B cell (primary cell): ENCODE measurements around the gene C7orf25. TPM values are rescaled to one million over a fixed set of nuclear protein-coding genes. Genes with fewer than 3 reads are reported as not detected.

Experiments
- ATAC-seq: fragments of 200-7000 bp; cut with Tn5 transposase; one replicate; pipeline ENCODE4 v1.10.0; 2021; ENCODE audit warnings: low read depth, mild to moderate bottlenecking, moderate number of reproducible peaks, moderate library complexity
- CTCF ChIA-PET: fragments of 350-600 bp; sonication (Branson Sonifier 250); formaldehyde crosslinking; loops from one replicate; lab custom pipeline; 2021; ENCODE audit warnings: antibody characterized with exemption, inconsistent platforms; lab: Charles Lee
- POLR2A ChIA-PET: fragments of 350-600 bp; sonication (Branson Sonifier 250); formaldehyde crosslinking; loops from one replicate; lab custom pipeline; 2021; ENCODE audit warnings: antibody characterized with exemption; lab: Charles Lee
- DNase-seq: peaks from one replicate; pipeline ENCODE4 v3.0.0; 2013
- H2AFZ ChIP-seq: 2 replicates; pipeline ENCODE4 v1.6.1; 2012; ENCODE audit warnings: mild to moderate bottlenecking, low read depth, low read length; ENCODE audit not compliant: insufficient read depth, poor library complexity, severe bottlenecking
- H3K27ac ChIP-seq, 2 donors: 1 replicate in 1 of 2; 2 replicates in 1 of 2; pipeline ENCODE4 v1.5.1; 2012 to 2013; ENCODE audit warnings: low read length in 2 of 2, mild to moderate bottlenecking in 2 of 2, moderate library complexity in 1 of 2
- H3K27me3 ChIP-seq, 4 experiments: fragments of 200-600 bp in 1 of 4; sonication (generic) in 1 of 4; replicated peaks in 1 of 4; 1 replicate in 2 of 4; 2 replicates in 2 of 4; pipeline versions ENCODE4 v1.6.1 to v1.7.0; 2013 to 2016; ENCODE audit warnings: low read length in 3 of 4, mild to moderate bottlenecking in 2 of 4, mixed read lengths in 1 of 4, moderate library complexity in 1 of 4; ENCODE audit not compliant: insufficient read depth in 4 of 4, control insufficient read depth in 3 of 4; ENCODE audit errors: control extremely low read depth in 1 of 4
- H3K36me3 ChIP-seq, 2 experiments: replicated peaks in 1 of 2; 1 replicate in 1 of 2; 2 replicates in 1 of 2; pipeline versions ENCODE4 v1.6.1 to v1.7.1; 2013; ENCODE audit warnings: low read length in 1 of 2; ENCODE audit not compliant: insufficient read depth in 2 of 2, control insufficient read depth in 1 of 2; ENCODE audit errors: control extremely low read depth in 1 of 2, extremely low read depth in 1 of 2
- H3K4me1 ChIP-seq, 2 donors: fragments of 200-600 bp in 1 of 2; sonication (generic) in 1 of 2; 1 replicate in 1 of 2; 2 replicates in 1 of 2; pipeline versions ENCODE4 v1.5.1 to v1.6.1; 2013 to 2017; ENCODE audit warnings: low read length in 2 of 2; ENCODE audit not compliant: control insufficient read depth in 2 of 2, insufficient read depth in 2 of 2
- H3K4me2 ChIP-seq: replicated peaks from 2 replicates; pipeline ENCODE3; 2012; ENCODE audit warnings: mild to moderate bottlenecking, low read depth, low read length; ENCODE audit not compliant: poor library complexity, severe bottlenecking
- H3K4me3 ChIP-seq, 5 experiments: fragments of 200-600 bp in 1 of 5; sonication (generic) in 1 of 5; 1 replicate in 3 of 5; 2 replicates in 2 of 5; pipeline versions ENCODE4 v1.5.1 to v1.7.0; 2011 to 2016; ENCODE audit warnings: low read length in 4 of 5, mild to moderate bottlenecking in 4 of 5, low read depth in 2 of 5, control low read depth in 1 of 5, moderate library complexity in 1 of 5; ENCODE audit not compliant: insufficient read depth in 1 of 5; ENCODE audit errors: control extremely low read depth in 1 of 5, extremely low read depth in 1 of 5
- H3K79me2 ChIP-seq: fragments of 200-600 bp; sonication (generic); one replicate; pipeline ENCODE4 v1.6.0; 2016; ENCODE audit warnings: low read length; ENCODE audit not compliant: control insufficient read depth, insufficient read depth
- H3K9ac ChIP-seq: fragments of 200-600 bp; sonication (generic); 2 replicates; pipeline ENCODE4 v1.6.1; 2017; ENCODE audit warnings: mild to moderate bottlenecking, low read length, moderate library complexity
- H3K9me3 ChIP-seq, 3 donors: one replicate each; pipeline versions ENCODE4 v1.6.1 to v1.7.1; 2013; ENCODE audit warnings: low read length in 2 of 3; ENCODE audit not compliant: control insufficient read depth in 2 of 3, insufficient read depth in 1 of 3; ENCODE audit errors: control extremely low read depth in 1 of 3
- H4K20me1 ChIP-seq: 2 replicates; pipeline ENCODE4 v1.6.0; 2012; ENCODE audit warnings: mild to moderate bottlenecking, low read length; ENCODE audit not compliant: insufficient read depth, control insufficient read depth, poor library complexity, severe bottlenecking
- H3K27ac Mint-ChIP-seq: one replicate; pipeline ENCODE4 v1.8.0; 2021; ENCODE audit warnings: mixed read lengths
- H3K27me3 Mint-ChIP-seq: one replicate; pipeline ENCODE4 v1.8.0; 2021; ENCODE audit warnings: mixed read lengths
- H3K4me1 Mint-ChIP-seq: one replicate; pipeline ENCODE4 v1.8.0; 2021; ENCODE audit warnings: mixed read lengths
- H3K4me3 Mint-ChIP-seq: one replicate; pipeline ENCODE4 v1.8.0; 2021; ENCODE audit warnings: mixed read lengths
- H3K9me3 Mint-ChIP-seq: one replicate; pipeline ENCODE4 v1.8.0; 2022; ENCODE audit warnings: mixed read lengths; ENCODE audit not compliant: insufficient read depth
- EZH2 ChIP-seq: IDR thresholded peaks from 2 replicates; pipeline ENCODE4 v1.6.1; 2012; ENCODE audit warnings: borderline replicate concordance, low read depth, mild to moderate bottlenecking, moderate library complexity, low read length; ENCODE audit not compliant: insufficient read depth, poor library complexity, severe bottlenecking
- WGBS: methylation state at CpG from one replicate; pipeline ENCODE4 v1.1.5; 2013; ENCODE audit warnings: missing lambda C conversion rate; ENCODE audit not compliant: insufficient coverage; 5-methylcytosine and 5-hydroxymethylcytosine counted together
- intact Hi-C: fragments of 100-400 bp; cut with micrococcal nuclease; formaldehyde crosslinking; loops from one replicate; pipeline ENCODE4 v1.10.0; 2022
- polyA plus RNA-seq: library from polyadenylated mRNA; depleted of rRNA; stranded (reverse); fragments of >200 nt; gene quantifications from 2 replicates; pipeline ENCODE4 v1.2.3, GENCODE V29; 2012
- total RNA-seq, 2 donors: library from RNA; stranded (reverse); fragments of 120-200 nt in 1 of 2; gene quantifications; 1 replicate in 1 of 2; 2 replicates in 1 of 2; pipeline versions ENCODE4 v1.2.3 to v1.2.4, GENCODE V29; 2013 to 2022
- TF ChIP-seq, protein P1 (sequence below): fragments of 200-600 bp; IDR thresholded peaks from one replicate; pipeline ENCODE4 v1.8.0; 2022; ENCODE audit warnings: antibody characterized with exemption, mild to moderate bottlenecking

The C7orf25 gene
- total and polyA plus RNA-seq, 2 donors (not counting 1 experiment from before 2014, with no cell fraction given): 2.1 to 11.8 TPM

DNA sequence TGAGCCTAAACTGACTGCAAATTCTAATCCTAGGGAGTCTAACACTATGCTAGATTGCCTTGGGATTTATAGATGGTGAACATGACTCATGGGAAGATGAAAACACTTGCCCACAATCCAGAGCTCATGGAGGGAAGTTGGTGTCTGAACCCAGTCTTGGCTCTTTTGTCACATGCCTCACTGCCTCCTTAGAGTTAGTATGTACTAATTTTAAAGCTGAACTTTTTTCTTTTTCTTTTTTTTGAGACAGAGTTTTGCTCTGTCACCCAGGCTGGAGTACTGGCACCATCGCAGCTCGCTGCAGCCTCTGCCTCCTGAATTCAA lies 34.7 kb upstream of the C7orf25 start:
- no peak for DNase-seq
- Histone ChIP-seq H2AFZ (no peak overlapping the region), H3K4me3 (no peak overlapping the region), H3K27ac (no peak overlapping the region), H3K9me3 (no peaks in the 10 kb centered on the region), H4K20me1 (no peaks in the 10 kb centered on the region), H3K36me3 (no peaks in the 10 kb centered on the region), H3K27me3 (no peaks in the 10 kb centered on the region), H3K79me2 (no peaks in the 10 kb centered on the region), H3K4me1 (no peaks in the 10 kb centered on the region), H3K9ac (no peak overlapping the region), H3K4me2 (no peak overlapping the region)
- Mint-ChIP-seq H3K27ac (no peak overlapping the region), H3K4me3 (no peak overlapping the region), H3K4me1 (peaks cover 1% of the 10 kb centered on the region), H3K27me3 (peaks cover 5% of the 10 kb centered on the region), H3K9me3 (no peaks in the 10 kb centered on the region)
- ATAC-seq: no peak
- WGBS: 100% methylated on average over 2 of the region's 2 CpGs
- intact Hi-C loops: no loop called here
- POLR2A ChIA-PET: no interaction called here
- TF ChIP-seq EZH2: no peak
- TF ChIP-seq, protein P1, sequence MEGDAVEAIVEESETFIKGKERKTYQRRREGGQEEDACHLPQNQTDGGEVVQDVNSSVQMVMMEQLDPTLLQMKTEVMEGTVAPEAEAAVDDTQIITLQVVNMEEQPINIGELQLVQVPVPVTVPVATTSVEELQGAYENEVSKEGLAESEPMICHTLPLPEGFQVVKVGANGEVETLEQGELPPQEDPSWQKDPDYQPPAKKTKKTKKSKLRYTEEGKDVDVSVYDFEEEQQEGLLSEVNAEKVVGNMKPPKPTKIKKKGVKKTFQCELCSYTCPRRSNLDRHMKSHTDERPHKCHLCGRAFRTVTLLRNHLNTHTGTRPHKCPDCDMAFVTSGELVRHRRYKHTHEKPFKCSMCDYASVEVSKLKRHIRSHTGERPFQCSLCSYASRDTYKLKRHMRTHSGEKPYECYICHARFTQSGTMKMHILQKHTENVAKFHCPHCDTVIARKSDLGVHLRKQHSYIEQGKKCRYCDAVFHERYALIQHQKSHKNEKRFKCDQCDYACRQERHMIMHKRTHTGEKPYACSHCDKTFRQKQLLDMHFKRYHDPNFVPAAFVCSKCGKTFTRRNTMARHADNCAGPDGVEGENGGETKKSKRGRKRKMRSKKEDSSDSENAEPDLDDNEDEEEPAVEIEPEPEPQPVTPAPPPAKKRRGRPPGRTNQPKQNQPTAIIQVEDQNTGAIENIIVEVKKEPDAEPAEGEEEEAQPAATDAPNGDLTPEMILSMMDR: no peak
- CTCF ChIA-PET: interaction anchor here (0.6 kb wide), 1 partner anchor 901 kb away, joined by 4 read pairs; no protein-coding TSS in a partner anchor

DNA sequence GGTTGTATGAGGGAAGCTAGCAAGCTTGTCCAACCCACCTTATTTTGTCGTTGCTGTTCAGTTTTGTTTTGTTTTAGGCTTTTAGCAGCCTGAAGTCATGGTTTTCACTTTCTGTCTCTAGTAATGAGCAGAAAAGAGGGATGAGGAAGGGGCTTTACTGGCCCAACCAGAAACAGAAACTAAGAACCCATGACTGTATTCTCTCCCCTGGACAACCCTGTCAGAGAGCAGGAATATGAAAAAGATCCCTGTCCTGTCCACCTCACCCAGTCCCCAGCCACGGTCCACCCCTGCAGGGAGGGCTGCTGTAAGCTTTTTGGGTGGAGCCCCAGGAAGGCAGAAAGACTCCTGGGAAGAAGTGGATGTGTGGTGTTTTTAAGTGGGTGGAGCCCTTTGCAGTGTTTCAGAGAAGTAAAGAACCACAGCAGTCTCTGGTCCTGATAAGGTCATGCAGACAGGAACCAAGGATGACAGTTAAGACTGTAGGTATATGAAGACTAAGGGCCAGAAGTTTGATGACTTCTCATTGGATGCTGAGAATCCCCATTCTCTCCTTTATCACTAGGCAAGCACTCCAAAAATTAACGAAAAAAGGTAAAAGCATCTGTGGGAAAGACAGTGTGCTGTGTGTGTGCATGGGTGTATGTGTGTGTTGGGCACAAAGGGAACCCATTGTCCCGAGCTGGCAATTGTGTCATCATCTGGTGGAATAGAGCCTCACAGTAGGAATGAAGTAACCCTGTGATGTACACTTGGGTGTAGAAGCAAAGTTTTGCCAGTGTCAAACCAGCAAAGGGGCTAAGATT lies 34.2 kb upstream of the C7orf25 start:
- no peaks in the 10 kb centered on the region for H3K79me2 ChIP-seq
- H3K27ac ChIP-seq: peak overlapping the region in 1 of 2 donors; percentile 12
- H3K9me3 Mint-ChIP-seq: no peaks in the 10 kb centered on the region
- H3K4me1 Mint-ChIP-seq: peaks cover 1% of the 10 kb centered on the region
- ATAC-seq (no peak), DNase-seq (no peak)
- H3K4me3 ChIP-seq: no peak overlapping the region
- H3K27me3 Mint-ChIP-seq: peaks cover 5% of the 10 kb centered on the region
- TF ChIP-seq EZH2: no peak
- TF ChIP-seq, protein P1: no peak
- no peak overlapping the region for H3K9ac ChIP-seq
- H3K27me3 ChIP-seq: no peaks in the 10 kb centered on the region
- H2AFZ ChIP-seq: peak overlapping the region; percentile 21
- CTCF ChIA-PET: interaction anchor here (0.6 to 1.9 kb wide), 2 partner anchors 11 to 902 kb away, joined by 4 to 5 read pairs; no protein-coding TSS in a partner anchor
- H3K36me3 ChIP-seq: no peaks in the 10 kb centered on the region
- 0% methylated on average over 1 of the region's 4 CpGs for WGBS
- H3K4me2 ChIP-seq: peak overlapping the region; percentile 14
- H3K9me3 ChIP-seq: no peaks in the 10 kb centered on the region
- no peaks in the 10 kb centered on the region for H4K20me1 ChIP-seq
- no peak overlapping the region for H3K27ac Mint-ChIP-seq
- POLR2A ChIA-PET: no interaction called here
- no peak overlapping the region for H3K4me3 Mint-ChIP-seq
- no peaks in the 10 kb centered on the region for H3K4me1 ChIP-seq
- intact Hi-C loops: no loop called here
